HepG2 (cell line): ENCODE measurements around the gene TNFRSF21. TPM values are rescaled to one million over a fixed set of nuclear protein-coding genes. Genes with fewer than 3 reads are reported as not detected.
A peak's percentile ranks its signal among the peaks of the same experiment; 100 is the strongest.

Experiments used
- ATAC-seq: fragments of 200-7000 bp; cut with Tn5 transposase; 3 replicates; pipeline ENCODE4 v1.9.1; 2020; ENCODE audit warnings: mild to moderate bottlenecking, moderate library complexity
- BruUV-seq: library from RNA; stranded (reverse); fragments of 400-500 nt; replicated peaks from 2 replicates; lab custom pipeline; 2021; lab: Mats Ljungman, UMichigan
- CTCF ChIA-PET: fragments of 300-600 bp; formaldehyde crosslinking; extraction: SDS; loops from one replicate; lab custom pipeline; 2021; ENCODE audit warnings: low total read pairs, inconsistent platforms, low intra/inter-chr PET ratio; lab: Yijun Ruan, JAX
- POLR2A ChIA-PET: fragments of 350-600 bp; sonication (Branson Sonifier 250); formaldehyde crosslinking; loops from one replicate; lab custom pipeline; 2020; ENCODE audit warnings: antibody characterized with exemption, inconsistent platforms; lab: Yijun Ruan, JAX
- DNase-seq: peaks from one replicate; pipeline ENCODE4 v3.0.0-alpha.2; 2015; ENCODE audit warnings: low spot score
- FAIRE-seq: peaks from 3 replicates; lab custom pipeline; 2011; peaks lifted over from hg19 to GRCh38; lab: Jason Lieb, UNC
- H2AFZ ChIP-seq: one replicate; pipeline ENCODE4 v1.6.1; 2011; ENCODE audit warnings: low read length, inconsistent platforms
- H3K27ac ChIP-seq: fragments of 300-600 bp; 3 replicates; pipeline ENCODE4 v1.8.0; 2011; ENCODE audit warnings: mixed run types, mild to moderate bottlenecking, mixed read lengths, low read length, inconsistent platforms; ENCODE audit not compliant: insufficient read depth; ENCODE audit errors: extremely low read length
- H3K27me3 ChIP-seq, 2 experiments: fragments of 200-600 bp in 1 of 2; 2 replicates in 1 of 2; 3 replicates in 1 of 2; pipeline versions ENCODE4 v1.6.0 to v1.8.0; 2011; ENCODE audit warnings: low read length in 2 of 2, mild to moderate bottlenecking in 2 of 2, moderate library complexity in 2 of 2, inconsistent platforms in 1 of 2; ENCODE audit not compliant: insufficient read depth in 2 of 2, control insufficient read depth in 1 of 2
- H3K36me3 ChIP-seq, 2 experiments: fragments of 200-600 bp in 1 of 2; replicated peaks in 1 of 2; 2 replicates in 1 of 2; 3 replicates in 1 of 2; pipeline versions ENCODE4 v1.5.1 to v1.8.0; 2011; ENCODE audit warnings: low read length in 2 of 2, inconsistent platforms in 1 of 2; ENCODE audit not compliant: insufficient read depth in 2 of 2, control insufficient read depth in 1 of 2
- H3K4me1 ChIP-seq: 2 replicates; pipeline ENCODE4 v1.5.1; 2012; ENCODE audit warnings: low read length, inconsistent platforms; ENCODE audit not compliant: insufficient read depth
- H3K4me2 ChIP-seq: 2 replicates; pipeline ENCODE4 v1.6.0; 2011; ENCODE audit warnings: low read depth, low read length, inconsistent platforms
- H3K4me3 ChIP-seq, 3 experiments: fragments of 200-600 bp in 1 of 3; sonication (generic), shearing (Covaris generic) in 1 of 3; replicated peaks in 1 of 3; 2 replicates each; pipeline ENCODE4 v1.5.1; 2011 to 2016; ENCODE audit warnings: low read length in 3 of 3, inconsistent platforms in 2 of 3, low read depth in 2 of 3, mild to moderate bottlenecking in 2 of 3, control low read depth in 1 of 3, mixed read lengths in 1 of 3; ENCODE audit not compliant: insufficient read depth in 1 of 3
- H3K79me2 ChIP-seq: one replicate; pipeline ENCODE4 v1.6.1; 2011; ENCODE audit warnings: low read length, inconsistent platforms; ENCODE audit not compliant: insufficient read depth
- H3K9ac ChIP-seq: 2 replicates; pipeline ENCODE4 v1.6.0; 2011; ENCODE audit warnings: mild to moderate bottlenecking, low read depth, low read length, inconsistent platforms; ENCODE audit not compliant: insufficient read depth
- H3K9me3 ChIP-seq: 2 replicates; pipeline ENCODE4 v1.5.1; 2012; ENCODE audit warnings: mild to moderate bottlenecking, low read length
- H4K20me1 ChIP-seq: 2 replicates; pipeline ENCODE4 v1.6.0; 2011; ENCODE audit warnings: inconsistent platforms, mild to moderate bottlenecking, low read length, moderate library complexity; ENCODE audit not compliant: insufficient read depth
- AGO2 ChIP-seq: fragments of 200-400 bp; formaldehyde crosslinking; optimal IDR thresholded peaks from 2 replicates; pipeline ENCODE3; 2017; ENCODE audit warnings: mild to moderate bottlenecking, low read depth, low read length, moderate library complexity
- GATAD2A ChIP-seq: IDR thresholded peaks from 2 replicates; pipeline ENCODE4 v1.6.1; 2016
- POGZ ChIP-seq: sonication (generic); formaldehyde crosslinking; IDR thresholded peaks from 2 replicates; pipeline ENCODE4 v1.4.0; 2020; ENCODE audit warnings: mild to moderate bottlenecking, missing genetic modification reagents
- RBFOX2 ChIP-seq: fragments of 200-400 bp; formaldehyde crosslinking; IDR thresholded peaks from 2 replicates; pipeline ENCODE4 v1.6.1; 2017; ENCODE audit warnings: low read depth, mild to moderate bottlenecking, low read length
- RBM22 ChIP-seq: fragments of 200-400 bp; formaldehyde crosslinking; optimal IDR thresholded peaks from 2 replicates; pipeline ENCODE3; 2017; ENCODE audit warnings: mild to moderate bottlenecking, low read length, moderate library complexity
- SSRP1 ChIP-seq: IDR thresholded peaks from 2 replicates; pipeline ENCODE4 v1.6.1; 2016; ENCODE audit warnings: control low read depth
- WGBS: methylation state at CpG from one replicate; pipeline ENCODE4 v1.1.6; 2017; ENCODE audit warnings: low lambda C conversion rate; 5-methylcytosine and 5-hydroxymethylcytosine counted together
- in situ Hi-C: cut with HindIII; loops from 2 replicates; pipeline ENCODE4 v1.10.0; 2017; ENCODE audit warnings: low pct_unique_long_range_greater_than_20kb; ENCODE audit not compliant: extremely low pct_ligation_motif_present
- intact Hi-C: fragments of 100-400 bp; cut with micrococcal nuclease; formaldehyde crosslinking; loops from one replicate; pipeline ENCODE4 v1.10.0; 2022; ENCODE audit not compliant: unreplicated experiment
- polyA plus RNA-seq, 8 experiments: library from polyadenylated mRNA; depleted of rRNA in 3 of 8; stranded (reverse) in 7 of 8; unstranded in 1 of 8; fragments of >200 nt; fragmentation: Illumina TruSeq in 4 of 8; extraction: Trizol in 4 of 8; gene quantifications; 2 replicates each; pipeline versions ENCODE4 v1.2.1 to v1.2.3, GENCODE V29; 2011 to 2016; ENCODE audit warnings: low read depth in 4 of 8, missing spikeins in 1 of 8, mixed read lengths in 1 of 8; ENCODE audit not compliant: insufficient read depth in 1 of 8
- total RNA-seq, 5 experiments: library from RNA; depleted of rRNA; stranded (reverse); fragments of >200 nt; fragmentation: Illumina TruSeq; extraction: Trizol; gene quantifications; 2 replicates each; pipeline ENCODE4 v1.2.3, GENCODE V29; 2016; ENCODE audit warnings: low read depth in 1 of 5

Gene TNFRSF21
- total and polyA plus RNA-seq, 2 of the 13 experiments (the other 11 are each of a cell fraction or from before 2014, with no cell fraction given): 24.8 to 46.3 TPM

GRCh38 chr6:47300417-47300816 is 9.3 kb downstream of the TNFRSF21 start:
- ATAC-seq (no peak), DNase-seq (no peak), FAIRE-seq (no peak)
- Histone ChIP-seq H3K27me3 (no peaks in the 10 kb centered on the region), H3K36me3 (peaks cover 4 to 32% of the 10 kb centered on the region in 2 experiments; a peak in 4 of 5 replicates), H3K9ac (no peak overlapping the region), H3K79me2 (peaks cover 100% of the 10 kb centered on the region), H3K4me3 (no peak overlapping the region), H3K9me3 (no peaks in the 10 kb centered on the region), H3K4me1 (peaks cover 65% of the 10 kb centered on the region), H3K4me2 (no peak overlapping the region), H4K20me1 (peaks cover 84% of the 10 kb centered on the region), H2AFZ (no peak overlapping the region), H3K27ac (no peak overlapping the region)
- TF ChIP-seq RBM22 (peak; percentile 49), POGZ (CRISPR knock-in tag) (no peak)
- WGBS: 95% methylated on average over 5 of the region's 5 CpGs
- ChIA-PET CTCF (no interaction called here), POLR2A (interaction anchor here (1.7 kb wide), 1 partner anchor 9 kb away, joined by 7 read pairs; the partner anchor contains the start of gene TNFRSF21)
- in situ Hi-C loops (loop anchor here (25.0 kb wide), 1 partner anchor 438 kb away; no protein-coding TSS in a partner anchor), intact Hi-C loops (no loop called here)
- no TSS peak for BruUV-seq

- no peaks in the 10 kb centered on the region for H3K9me3 ChIP-seq
- intact Hi-C loops: no loop called here
- in situ Hi-C loops: loop anchor here (25.0 kb wide), 1 partner anchor 438 kb away; no protein-coding TSS in a partner anchor
- ChIA-PET POLR2A (interaction anchor here (1.7 kb wide), 1 partner anchor 9 kb away, joined by 7 read pairs; the partner anchor contains the start of gene TNFRSF21), CTCF (no interaction called here)
- ATAC-seq (no peak), DNase-seq (no peak), FAIRE-seq (no peak)
- no peak overlapping the region for H3K4me2 ChIP-seq
- no peak overlapping the region for H3K4me3 ChIP-seq
- peaks cover 65% of the 10 kb centered on the region for H3K4me1 ChIP-seq
- H3K36me3 ChIP-seq: peaks cover 4 to 32% of the 10 kb centered on the region in 2 experiments; a peak in 4 of 5 replicates
- TF ChIP-seq SSRP1 (0 out of 2 replicates have a peak, but pooled peaks have one; percentile 50), GATAD2A (CRISPR knock-in tag) (no peak), AGO2 (peak; percentile 42), RBFOX2 (peak; percentile 69)
- peaks cover 100% of the 10 kb centered on the region for H3K79me2 ChIP-seq
- WGBS: 94% methylated on average over 4 of the region's 4 CpGs
- no peak overlapping the region for H3K27ac ChIP-seq
- H3K9ac ChIP-seq: no peak overlapping the region
- no peak overlapping the region for H2AFZ ChIP-seq
- no TSS peak for BruUV-seq
- peaks cover 84% of the 10 kb centered on the region for H4K20me1 ChIP-seq
- no peaks in the 10 kb centered on the region for H3K27me3 ChIP-seq
Measured at GRCh38 chr6:47299965-47300364, 9.7 kb downstream of the TNFRSF21 start.
